Neural progenitor cell (in vitro differentiated cells): ENCODE measurements around the gene PDPR. TPM values are rescaled to one million over a fixed set of nuclear protein-coding genes. Genes with fewer than 3 reads are reported as not detected.
"Not testable (repeated sequence)": the region's sequence is repeated elsewhere in the genome, so short reads cannot be mapped to it uniquely, and the experiment has no call there.

ENCODE experiments used
- DNase-seq: peaks from one replicate; pipeline ENCODE4 v3.0.0-alpha.2; 2016; ENCODE audit warnings: low spot score
- H2AFZ ChIP-seq: fragments of 200-600 bp; sonication (generic); replicated peaks from 2 replicates; pipeline ENCODE4 v1.6.1; 2016; ENCODE audit warnings: antibody characterized with exemption
- H3F3A ChIP-seq: fragments of 200-600 bp; sonication (generic); 2 replicates; pipeline ENCODE4 v1.6.1; 2016; ENCODE audit warnings: antibody characterized with exemption, low read depth
- H3K27ac ChIP-seq: fragments of 200-600 bp; sonication (generic); 2 replicates; pipeline ENCODE4 v1.5.1; 2016; ENCODE audit warnings: mild to moderate bottlenecking
- H3K27me3 ChIP-seq: fragments of 200-600 bp; sonication (generic); 2 replicates; pipeline ENCODE4 v1.6.1; 2016; ENCODE audit warnings: mild to moderate bottlenecking, moderate library complexity
- H3K36me3 ChIP-seq: fragments of 200-600 bp; sonication (generic); 2 replicates; pipeline ENCODE4 v1.5.1; 2016
- H3K4me1 ChIP-seq: fragments of 200-600 bp; sonication (generic); 2 replicates; pipeline ENCODE4 v1.6.1; 2016; ENCODE audit warnings: mixed run types
- H3K4me2 ChIP-seq: fragments of 200-600 bp; sonication (generic); 2 replicates; pipeline ENCODE4 v1.6.1; 2016
- H3K4me3 ChIP-seq: fragments of 200-600 bp; sonication (generic); 2 replicates; pipeline ENCODE4 v1.5.1; 2016
- H3K79me2 ChIP-seq: fragments of 200-600 bp; sonication (generic); 2 replicates; pipeline ENCODE4 v1.6.1; 2016; ENCODE audit warnings: low read depth
- H3K9ac ChIP-seq: fragments of 200-600 bp; sonication (generic); 2 replicates; pipeline ENCODE4 v1.6.1; 2016
- H3K9me3 ChIP-seq: fragments of 200-600 bp; sonication (generic); 2 replicates; pipeline ENCODE4 v1.5.1; 2016; ENCODE audit warnings: low read depth
- H4K20me1 ChIP-seq: fragments of 200-600 bp; sonication (generic); 2 replicates; pipeline ENCODE4 v1.6.1; 2016; ENCODE audit warnings: low read depth
- H3K27ac Mint-ChIP-seq: 3 replicates; pipeline ENCODE4 v1.8.0; 2021; ENCODE audit warnings: mixed read lengths
- H3K27me3 Mint-ChIP-seq: 2 replicates; pipeline ENCODE4 v1.8.0; 2022; ENCODE audit warnings: low read depth, mild to moderate bottlenecking, inconsistent platforms, moderate library complexity, mixed read lengths; ENCODE audit not compliant: insufficient read depth
- H3K36me3 Mint-ChIP-seq: 3 replicates; pipeline ENCODE4 v1.8.0; 2021; ENCODE audit warnings: mixed read lengths
- H3K4me1 Mint-ChIP-seq: 3 replicates; pipeline ENCODE4 v1.8.0; 2021; ENCODE audit warnings: mixed read lengths
- H3K4me3 Mint-ChIP-seq: 3 replicates; pipeline ENCODE4 v1.8.0; 2021; ENCODE audit warnings: mild to moderate bottlenecking, moderate library complexity, mixed read lengths
- H3K9me3 Mint-ChIP-seq: 3 replicates; pipeline ENCODE4 v1.8.0; 2020; ENCODE audit warnings: mixed read lengths
- total RNA-seq: library from RNA; depleted of rRNA; stranded (reverse); fragments of >200 nt; gene quantifications from 2 replicates; pipeline ENCODE4 v1.2.3, GENCODE V29; 2015; ENCODE audit warnings: low replicate concordance

PDPR gene
- total RNA-seq, 1 donor from 2014 or later, result 19.5 TPM

DNA sequence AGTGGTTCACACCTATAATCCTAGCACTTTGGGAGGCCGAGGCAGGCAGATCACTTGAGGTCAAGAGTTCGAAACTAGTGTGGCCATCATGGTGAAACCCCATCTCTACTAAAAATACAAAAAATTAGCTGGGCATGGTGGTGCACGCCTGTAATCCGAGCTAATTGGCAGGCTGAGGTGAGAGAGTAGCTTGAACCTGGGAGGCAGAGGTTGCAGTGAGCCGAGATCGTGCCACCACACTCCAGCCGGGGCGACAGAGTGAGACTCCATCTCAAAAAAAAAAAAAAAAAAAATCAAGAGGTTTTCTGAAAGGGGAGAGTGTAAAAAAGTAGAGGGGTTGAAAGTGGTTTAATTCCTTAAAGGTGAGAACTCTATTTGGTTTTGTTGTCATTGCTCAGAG, 21.7 kb downstream of the PDPR start:
- H3K36me3 Mint-ChIP-seq, result peaks cover 22% of the 10 kb centered on the region
- not testable (repeated sequence) for H3K27me3 ChIP-seq, DNase-seq, H3K9me3 Mint-ChIP-seq, H3K36me3 ChIP-seq, H3K27me3 Mint-ChIP-seq, H3K9ac ChIP-seq, H3K4me3 ChIP-seq, H2AFZ ChIP-seq, H3K4me1 ChIP-seq, H3F3A ChIP-seq, H3K4me2 ChIP-seq, H3K9me3 ChIP-seq, H3K4me3 Mint-ChIP-seq, H3K4me1 Mint-ChIP-seq, H4K20me1 ChIP-seq, H3K79me2 ChIP-seq, H3K27ac Mint-ChIP-seq, H3K27ac ChIP-seq

DNA sequence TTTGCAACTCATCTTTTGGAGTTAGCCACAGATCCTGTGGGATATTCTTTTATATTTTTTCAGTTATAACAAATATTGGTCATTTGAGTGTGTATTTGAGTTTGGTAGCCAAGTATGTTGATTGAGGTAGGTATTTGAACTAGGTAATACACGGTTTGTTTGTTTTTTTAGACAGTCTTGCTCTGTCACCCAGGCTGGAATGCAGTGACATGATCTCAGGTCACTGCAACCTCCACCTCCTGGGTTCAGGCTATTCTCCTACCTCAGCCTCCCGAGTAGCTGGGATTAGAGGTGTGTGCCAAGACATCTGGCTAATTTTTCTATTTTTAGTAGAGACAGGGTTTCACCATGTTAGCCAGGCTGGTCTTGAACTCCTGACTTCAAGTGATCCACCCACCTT, 22.5 kb downstream of the PDPR start:
- H3K4me1 ChIP-seq, H3K36me3 ChIP-seq, H3K4me3 ChIP-seq, H3F3A ChIP-seq, H3K4me1 Mint-ChIP-seq, H3K9me3 ChIP-seq, DNase-seq, H3K79me2 ChIP-seq, H3K9me3 Mint-ChIP-seq, H3K27ac ChIP-seq, H3K27ac Mint-ChIP-seq, H4K20me1 ChIP-seq, H2AFZ ChIP-seq, H3K27me3 ChIP-seq, H3K4me3 Mint-ChIP-seq, H3K4me2 ChIP-seq, H3K27me3 Mint-ChIP-seq, H3K9ac ChIP-seq: not testable (repeated sequence)
- H3K36me3 Mint-ChIP-seq, result peaks cover 22% of the 10 kb centered on the region

DNA sequence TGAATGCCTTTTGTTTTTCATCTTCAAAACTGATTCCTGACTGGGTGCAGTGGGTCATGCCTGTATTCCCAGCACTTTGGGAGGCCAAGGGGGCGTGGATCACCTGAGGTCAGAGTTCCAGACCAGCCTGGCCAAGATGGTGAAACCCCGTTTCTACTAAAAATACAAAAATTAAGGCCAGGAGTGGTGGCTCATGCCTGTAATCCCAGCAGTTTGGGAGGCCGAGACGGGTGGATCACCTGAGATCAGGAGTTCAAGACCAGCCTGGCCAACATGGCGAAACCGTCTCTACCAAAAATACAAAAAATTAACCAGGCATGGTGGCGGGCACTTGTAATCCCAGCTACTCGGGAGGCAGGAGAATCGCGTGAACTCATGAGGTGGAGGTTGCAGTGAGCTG, 28.6 kb downstream of the PDPR start:
- H4K20me1 ChIP-seq, H3K9ac ChIP-seq, H3K27ac ChIP-seq, H3K4me2 ChIP-seq, H3K4me3 Mint-ChIP-seq, H3K4me3 ChIP-seq, H3F3A ChIP-seq, H3K4me1 Mint-ChIP-seq, H3K79me2 ChIP-seq, H3K27me3 ChIP-seq, H3K27ac Mint-ChIP-seq, H2AFZ ChIP-seq, H3K4me1 ChIP-seq, H3K36me3 ChIP-seq, DNase-seq, H3K9me3 Mint-ChIP-seq, H3K27me3 Mint-ChIP-seq, H3K9me3 ChIP-seq: not testable (repeated sequence)
- H3K36me3 Mint-ChIP-seq, result peaks cover 16% of the 10 kb centered on the region

DNA sequence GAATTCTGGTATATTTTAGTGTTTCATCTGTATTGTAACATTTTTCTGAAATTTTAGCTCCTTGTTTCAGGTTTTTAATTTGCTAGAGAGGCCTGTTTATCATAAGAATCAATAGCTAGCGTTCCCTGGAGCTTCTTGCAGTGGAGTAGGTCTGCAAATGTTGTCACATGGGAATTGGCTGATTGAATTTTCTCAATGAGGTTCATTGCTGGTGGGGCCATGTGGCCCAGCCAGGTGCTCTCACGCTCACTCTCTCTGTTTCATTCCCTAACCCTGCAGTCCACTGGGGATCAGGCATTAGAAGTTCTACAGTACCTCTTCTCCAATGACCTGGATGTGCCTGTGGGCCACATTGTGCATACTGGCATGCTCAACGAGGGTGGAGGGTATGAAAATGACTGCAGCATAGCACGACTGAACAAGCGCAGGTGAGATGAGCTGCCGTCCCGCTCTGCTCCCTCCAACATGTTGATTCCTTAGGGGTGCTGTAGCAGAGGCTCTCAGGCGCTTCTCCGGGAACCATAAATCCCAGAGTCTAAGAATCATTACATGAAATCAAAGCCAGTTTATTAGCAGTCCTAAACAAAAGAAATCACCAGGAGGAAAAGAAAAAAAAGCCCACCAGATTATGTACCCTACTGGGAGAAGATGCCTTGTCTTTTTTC, 29.2 kb downstream of the PDPR start:
- H3K4me2 ChIP-seq, H3K27ac ChIP-seq, H3K27me3 ChIP-seq, H3K27me3 Mint-ChIP-seq, H2AFZ ChIP-seq, H3K4me3 ChIP-seq, H3K36me3 ChIP-seq, H3K27ac Mint-ChIP-seq, H3K4me1 ChIP-seq, H3K79me2 ChIP-seq, H3K4me1 Mint-ChIP-seq, H3K9me3 ChIP-seq, H3K9me3 Mint-ChIP-seq, H4K20me1 ChIP-seq, H3K4me3 Mint-ChIP-seq, DNase-seq, H3K9ac ChIP-seq, H3F3A ChIP-seq: not testable (repeated sequence)
- H3K36me3 Mint-ChIP-seq, result peaks cover 17% of the 10 kb centered on the region

DNA sequence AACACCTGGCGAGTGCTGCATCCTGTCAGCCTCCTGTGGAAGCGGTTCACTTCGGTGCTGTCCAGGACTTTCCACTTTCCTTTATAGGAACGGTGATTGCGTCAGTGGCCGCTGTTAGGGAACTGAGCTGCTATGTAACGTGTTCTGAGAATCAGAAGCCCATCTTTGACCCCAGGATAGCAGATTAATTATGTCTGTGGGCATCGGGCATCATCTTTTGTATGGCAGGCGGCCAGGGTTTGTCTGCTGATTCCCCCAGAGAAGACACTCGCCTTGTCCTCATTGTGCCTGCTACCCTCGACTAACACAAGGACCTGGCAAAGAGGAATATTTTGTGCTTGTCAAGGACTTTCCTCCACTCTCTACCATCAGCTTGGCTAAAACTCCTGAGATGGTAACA, 33.7 kb downstream of the PDPR start:
- H3K9me3 ChIP-seq, H3K9ac ChIP-seq, H3K27ac ChIP-seq, H3K79me2 ChIP-seq, H3K4me2 ChIP-seq, H3K27me3 ChIP-seq, H3K36me3 ChIP-seq, H3K4me3 ChIP-seq, H3K4me1 Mint-ChIP-seq, H2AFZ ChIP-seq, DNase-seq, H3K27me3 Mint-ChIP-seq, H3K4me1 ChIP-seq, H4K20me1 ChIP-seq, H3K27ac Mint-ChIP-seq, H3F3A ChIP-seq, H3K4me3 Mint-ChIP-seq, H3K9me3 Mint-ChIP-seq: not testable (repeated sequence)
- peaks cover 30% of the 10 kb centered on the region for H3K36me3 Mint-ChIP-seq

DNA sequence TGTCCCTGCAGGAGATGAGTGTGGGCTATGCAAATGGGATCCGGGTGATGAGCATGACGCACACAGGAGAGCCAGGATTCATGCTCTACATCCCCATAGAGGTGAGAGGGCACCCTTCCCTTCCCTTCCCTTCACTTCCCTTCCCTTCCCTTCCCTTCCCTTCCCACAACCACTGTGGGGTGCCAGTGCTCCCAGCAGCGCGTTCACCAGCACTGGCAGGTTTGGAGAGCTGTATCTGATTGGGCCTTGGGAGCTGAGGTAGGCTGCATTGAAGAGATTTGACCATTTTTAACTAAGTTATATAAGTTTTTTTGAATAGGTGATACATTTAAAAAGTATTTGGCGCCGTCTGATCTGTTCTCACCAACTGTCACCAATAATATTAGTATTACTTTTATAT, 34.3 kb downstream of the PDPR start:
- H3K9me3 Mint-ChIP-seq, DNase-seq, H4K20me1 ChIP-seq, H3K79me2 ChIP-seq, H3K36me3 ChIP-seq, H3K27me3 Mint-ChIP-seq, H3K27ac ChIP-seq, H3K27ac Mint-ChIP-seq, H3K4me1 ChIP-seq, H3F3A ChIP-seq, H3K9ac ChIP-seq, H3K4me3 ChIP-seq, H3K4me1 Mint-ChIP-seq, H3K27me3 ChIP-seq, H3K4me2 ChIP-seq, H3K9me3 ChIP-seq, H2AFZ ChIP-seq, H3K4me3 Mint-ChIP-seq: not testable (repeated sequence)
- H3K36me3 Mint-ChIP-seq, result peaks cover 30% of the 10 kb centered on the region

DNA sequence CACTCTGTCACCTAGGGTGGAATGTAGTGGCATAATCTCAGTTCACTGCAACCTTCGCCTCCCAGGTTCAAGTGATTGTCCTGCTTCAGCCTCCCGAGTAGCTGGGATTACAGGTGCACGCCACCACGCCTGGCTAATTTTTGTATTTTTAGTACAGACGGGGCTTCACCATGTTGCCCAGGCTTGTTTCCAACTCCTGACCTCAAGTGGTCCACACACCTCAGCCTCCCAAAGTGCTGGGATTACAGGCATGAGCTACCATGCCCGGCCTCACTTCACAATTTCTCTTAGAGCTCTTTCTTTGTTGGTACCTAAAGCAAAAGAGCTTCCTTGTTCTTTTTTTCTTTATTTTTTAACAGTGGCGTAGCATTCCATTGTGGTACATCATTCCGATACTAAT, 35.2 kb downstream of the PDPR start:
- H3K9ac ChIP-seq, H3K27ac ChIP-seq, H2AFZ ChIP-seq, H3K4me1 ChIP-seq, H3K4me1 Mint-ChIP-seq, H3K4me3 Mint-ChIP-seq, H3K79me2 ChIP-seq, H3K27ac Mint-ChIP-seq, H4K20me1 ChIP-seq, H3K4me3 ChIP-seq, H3K27me3 Mint-ChIP-seq, H3K36me3 ChIP-seq, H3K9me3 Mint-ChIP-seq, H3K27me3 ChIP-seq, H3K4me2 ChIP-seq, H3K9me3 ChIP-seq, DNase-seq, H3F3A ChIP-seq: not testable (repeated sequence)
- H3K36me3 Mint-ChIP-seq, result peaks cover 30% of the 10 kb centered on the region
